ENCODE results near the gene SEMA5A. TPM values are rescaled to one million over a fixed set of nuclear protein-coding genes. Genes with fewer than 3 reads are reported as not detected.

The SEMA5A gene
- total RNA-seq, 5 donors from 2014 or later (not counting 1 experiment from before 2014, with no cell fraction given): 0.60 to 5.1 (median 1.5) TPM

DNA sequence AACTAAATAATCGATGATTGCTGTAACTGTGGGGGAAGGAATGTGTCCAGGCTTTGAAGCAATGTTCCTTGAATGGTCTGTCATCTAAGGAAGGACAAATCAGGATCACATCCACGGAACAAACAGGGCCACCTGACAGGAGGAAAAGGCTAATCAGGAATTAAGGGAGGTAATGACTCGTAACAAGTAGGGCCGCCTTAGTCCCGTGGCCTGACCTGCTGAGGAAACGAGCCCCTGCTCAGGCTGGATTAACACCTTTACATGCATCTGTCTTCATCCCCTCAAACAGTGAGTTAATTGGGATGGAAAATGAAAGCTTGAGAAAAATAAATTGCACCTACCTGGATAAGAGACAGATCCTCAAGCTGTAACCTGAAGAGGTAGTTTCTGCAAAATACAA is 227.8 kb downstream of the SEMA5A start:
- Histone ChIP-seq H3K36me3 (ENCODE audit: control insufficient read depth in 2 of 2, extremely low read depth in 1 of 2, insufficient read depth in 1 of 2, low read length in 1 of 2) (no peaks in the 10 kb centered on the region), H3K9me3 (no peaks in the 10 kb centered on the region), H3K27ac (ENCODE audit: low read length) (no peak overlapping the region), H3K4me3 (ENCODE audit: control insufficient read depth in 1 of 2, extremely low read depth in 1 of 2, low read length in 1 of 2) (no peak overlapping the region), H3K27me3 (replicated peaks in 1 of 2; ENCODE audit: control insufficient read depth in 2 of 2, extremely low read depth in 1 of 2, insufficient read depth in 2 of 2, low read length in 1 of 2) (no peaks in the 10 kb centered on the region), H3K4me1 (ENCODE audit: control insufficient read depth in 1 of 2, extremely low read depth in 1 of 2, insufficient read depth in 2 of 2, low read length in 2 of 2) (no peaks in the 10 kb centered on the region)
- ChIA-PET CTCF (interaction anchor here in 1 of 2 donors (0.7 kb wide), 1 partner anchor 1326 kb away, joined by 3 read pairs; no protein-coding TSS in a partner anchor), POLR2A (no interaction called here)
- H3K9me3 Mint-ChIP-seq: no peaks in the 10 kb centered on the region
- no peak overlapping the region for H3K27ac Mint-ChIP-seq
- DNase-seq: no peak
- no peaks in the 10 kb centered on the region for H3K27me3 Mint-ChIP-seq
- H3K36me3 Mint-ChIP-seq: no peaks in the 10 kb centered on the region
- no peak for ATAC-seq (replicated peaks in 1 of 4)
- H3K4me1 Mint-ChIP-seq: no peaks in the 10 kb centered on the region
- WGBS (ENCODE audit: insufficient coverage): 100% methylated on average over 1 of the region's 6 CpGs
- H3K4me3 Mint-ChIP-seq: no peak overlapping the region

DNA sequence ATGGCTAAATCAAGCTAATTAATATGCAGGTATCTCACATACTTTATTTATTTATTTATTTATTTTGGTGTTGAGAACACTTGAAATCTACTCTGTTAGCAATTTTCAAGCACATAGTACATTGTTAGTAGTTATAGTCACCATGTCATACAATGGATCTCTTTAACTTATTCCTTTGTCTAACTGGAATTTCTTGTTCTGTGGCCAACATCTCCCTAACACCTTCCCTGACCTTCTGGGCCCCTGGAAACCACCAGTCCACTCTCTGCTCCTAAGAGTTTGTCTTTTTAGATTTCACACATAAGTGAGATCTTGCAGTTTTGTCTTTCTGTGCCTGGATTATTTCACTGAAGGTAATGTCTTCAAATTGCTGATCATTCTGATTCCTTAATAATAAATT is 229.1 kb downstream of the SEMA5A start:
- no peak overlapping the region for H3K27ac Mint-ChIP-seq

GRCh38 chr5:9316041-9316440 is 229.8 kb downstream of the SEMA5A start:
- POLR2A ChIA-PET: interaction anchor here in 1 of 2 donors (0.6 to 0.7 kb wide), 2 partner anchors 22 to 25 kb away, joined by 3 to 4 read pairs; no protein-coding TSS in a partner anchor

More for the DNA sequence above, 229.1 kb downstream of the SEMA5A start:
- CTCF ChIA-PET: no interaction called here
- no peak for ATAC-seq (replicated peaks in 1 of 4)
- Histone ChIP-seq H3K27me3 (replicated peaks in 1 of 2; ENCODE audit: control insufficient read depth in 2 of 2, extremely low read depth in 1 of 2, insufficient read depth in 2 of 2, low read length in 1 of 2) (no peaks in the 10 kb centered on the region), H3K36me3 (ENCODE audit: control insufficient read depth in 2 of 2, extremely low read depth in 1 of 2, insufficient read depth in 1 of 2, low read length in 1 of 2) (no peaks in the 10 kb centered on the region), H3K4me3 (ENCODE audit: control insufficient read depth in 1 of 2, extremely low read depth in 1 of 2, low read length in 1 of 2) (no peak overlapping the region), H3K9me3 (no peaks in the 10 kb centered on the region), H3K4me1 (ENCODE audit: control insufficient read depth in 1 of 2, extremely low read depth in 1 of 2, insufficient read depth in 2 of 2, low read length in 2 of 2) (no peaks in the 10 kb centered on the region), H3K27ac (ENCODE audit: low read length) (no peak overlapping the region)
- H3K4me3 Mint-ChIP-seq: no peak overlapping the region
- H3K27me3 Mint-ChIP-seq: no peaks in the 10 kb centered on the region
- DNase-seq: no peak
- H3K4me1 Mint-ChIP-seq: no peaks in the 10 kb centered on the region
- POLR2A ChIA-PET: interaction anchor here in 1 of 2 donors (0.7 kb wide), 1 partner anchor 24 kb away, joined by 3 read pairs; no protein-coding TSS in a partner anchor
- H3K9me3 Mint-ChIP-seq: no peaks in the 10 kb centered on the region
- H3K36me3 Mint-ChIP-seq: no peaks in the 10 kb centered on the region

GRCh38 chr5:9314558-9314957 is 231.3 kb downstream of the SEMA5A start:
- H3K27me3 Mint-ChIP-seq: no peaks in the 10 kb centered on the region
- H3K4me1 ChIP-seq (ENCODE audit: control insufficient read depth in 1 of 2, extremely low read depth in 1 of 2, insufficient read depth in 2 of 2, low read length in 2 of 2): no peaks in the 10 kb centered on the region
- H3K36me3 ChIP-seq (ENCODE audit: control insufficient read depth in 2 of 2, extremely low read depth in 1 of 2, insufficient read depth in 1 of 2, low read length in 1 of 2): no peaks in the 10 kb centered on the region
- H3K27me3 ChIP-seq (replicated peaks in 1 of 2; ENCODE audit: control insufficient read depth in 2 of 2, extremely low read depth in 1 of 2, insufficient read depth in 2 of 2, low read length in 1 of 2): no peaks in the 10 kb centered on the region
- no peak overlapping the region for H3K27ac ChIP-seq (ENCODE audit: low read length)
- H3K4me3 ChIP-seq (ENCODE audit: control insufficient read depth in 1 of 2, extremely low read depth in 1 of 2, low read length in 1 of 2): no peak overlapping the region
- no peak for DNase-seq
- no peaks in the 10 kb centered on the region for H3K36me3 Mint-ChIP-seq
- H3K4me1 Mint-ChIP-seq: no peaks in the 10 kb centered on the region
- H3K27ac Mint-ChIP-seq: no peak overlapping the region
- 100% methylated on average over 1 of the region's 6 CpGs for WGBS (ENCODE audit: insufficient coverage)
- POLR2A ChIA-PET: no interaction called here
- H3K9me3 ChIP-seq: no peaks in the 10 kb centered on the region
- no peak overlapping the region for H3K4me3 Mint-ChIP-seq
- CTCF ChIA-PET: no interaction called here
- H3K9me3 Mint-ChIP-seq: no peaks in the 10 kb centered on the region
- ATAC-seq (replicated peaks in 1 of 4): no peak

More at GRCh38 chr5:9316041-9316440, 229.8 kb downstream of the SEMA5A start:
- DNase-seq: no peak
- Mint-ChIP-seq H3K36me3 (no peaks in the 10 kb centered on the region), H3K27me3 (no peaks in the 10 kb centered on the region), H3K27ac (no peak overlapping the region), H3K4me1 (no peaks in the 10 kb centered on the region), H3K9me3 (no peaks in the 10 kb centered on the region), H3K4me3 (no peak overlapping the region)
- WGBS (ENCODE audit: insufficient coverage): 38% methylated on average over 1 of the region's 3 CpGs
- Histone ChIP-seq H3K4me3 (ENCODE audit: control insufficient read depth in 1 of 2, extremely low read depth in 1 of 2, low read length in 1 of 2) (no peak overlapping the region), H3K36me3 (ENCODE audit: control insufficient read depth in 2 of 2, extremely low read depth in 1 of 2, insufficient read depth in 1 of 2, low read length in 1 of 2) (no peaks in the 10 kb centered on the region), H3K4me1 (ENCODE audit: control insufficient read depth in 1 of 2, extremely low read depth in 1 of 2, insufficient read depth in 2 of 2, low read length in 2 of 2) (no peaks in the 10 kb centered on the region), H3K27ac (ENCODE audit: low read length) (no peak overlapping the region), H3K27me3 (replicated peaks in 1 of 2; ENCODE audit: control insufficient read depth in 2 of 2, extremely low read depth in 1 of 2, insufficient read depth in 2 of 2, low read length in 1 of 2) (no peaks in the 10 kb centered on the region), H3K9me3 (no peaks in the 10 kb centered on the region)
- ATAC-seq (replicated peaks in 1 of 4): no peak
- CTCF ChIA-PET: no interaction called here

GRCh38 chr5:9313751-9314150 is 232.1 kb downstream of the SEMA5A start:
- H3K4me1 ChIP-seq (ENCODE audit: control insufficient read depth in 1 of 2, extremely low read depth in 1 of 2, insufficient read depth in 2 of 2, low read length in 2 of 2): no peaks in the 10 kb centered on the region
- no peaks in the 10 kb centered on the region for H3K27me3 Mint-ChIP-seq
- no peaks in the 10 kb centered on the region for H3K4me1 Mint-ChIP-seq
- no peak overlapping the region for H3K27ac ChIP-seq (ENCODE audit: low read length)
- CTCF ChIA-PET: no interaction called here
- H3K9me3 ChIP-seq: no peaks in the 10 kb centered on the region
- H3K36me3 ChIP-seq (ENCODE audit: control insufficient read depth in 2 of 2, extremely low read depth in 1 of 2, insufficient read depth in 1 of 2, low read length in 1 of 2): no peaks in the 10 kb centered on the region
- ATAC-seq (replicated peaks in 1 of 4) (no peak), DNase-seq (no peak)
- no peaks in the 10 kb centered on the region for H3K9me3 Mint-ChIP-seq
- H3K4me3 Mint-ChIP-seq: no peak overlapping the region
- no peak overlapping the region for H3K4me3 ChIP-seq (ENCODE audit: control insufficient read depth in 1 of 2, extremely low read depth in 1 of 2, low read length in 1 of 2)
- H3K27me3 ChIP-seq (replicated peaks in 1 of 2; ENCODE audit: control insufficient read depth in 2 of 2, extremely low read depth in 1 of 2, insufficient read depth in 2 of 2, low read length in 1 of 2): no peaks in the 10 kb centered on the region
- POLR2A ChIA-PET: no interaction called here
- H3K36me3 Mint-ChIP-seq: no peaks in the 10 kb centered on the region
- no peak overlapping the region for H3K27ac Mint-ChIP-seq

- Mint-ChIP-seq H3K36me3 (no peaks in the 10 kb centered on the region), H3K27ac (no peak overlapping the region), H3K4me3 (no peak overlapping the region), H3K27me3 (no peaks in the 10 kb centered on the region), H3K4me1 (no peaks in the 10 kb centered on the region), H3K9me3 (peaks cover 3 to 4% (median 3%) of the 10 kb centered on the region in 3 donors)
- Histone ChIP-seq H3K9me3 (no peaks in the 10 kb centered on the region), H3K4me3 (ENCODE audit: control insufficient read depth in 1 of 2, extremely low read depth in 1 of 2, low read length in 1 of 2) (no peak overlapping the region), H3K27me3 (replicated peaks in 1 of 2; ENCODE audit: control insufficient read depth in 2 of 2, extremely low read depth in 1 of 2, insufficient read depth in 2 of 2, low read length in 1 of 2) (no peaks in the 10 kb centered on the region), H3K36me3 (ENCODE audit: control insufficient read depth in 2 of 2, extremely low read depth in 1 of 2, insufficient read depth in 1 of 2, low read length in 1 of 2) (no peaks in the 10 kb centered on the region), H3K27ac (ENCODE audit: low read length) (no peak overlapping the region), H3K4me1 (ENCODE audit: control insufficient read depth in 1 of 2, extremely low read depth in 1 of 2, insufficient read depth in 2 of 2, low read length in 2 of 2) (no peaks in the 10 kb centered on the region)
- POLR2A ChIA-PET: no interaction called here
- DNase-seq: no peak
- CTCF ChIA-PET: no interaction called here
- ATAC-seq (replicated peaks in 1 of 4): no peak
These were observed 238.7 kb downstream of the SEMA5A start for GRCh38 chr5:9307150-9307549.

DNA sequence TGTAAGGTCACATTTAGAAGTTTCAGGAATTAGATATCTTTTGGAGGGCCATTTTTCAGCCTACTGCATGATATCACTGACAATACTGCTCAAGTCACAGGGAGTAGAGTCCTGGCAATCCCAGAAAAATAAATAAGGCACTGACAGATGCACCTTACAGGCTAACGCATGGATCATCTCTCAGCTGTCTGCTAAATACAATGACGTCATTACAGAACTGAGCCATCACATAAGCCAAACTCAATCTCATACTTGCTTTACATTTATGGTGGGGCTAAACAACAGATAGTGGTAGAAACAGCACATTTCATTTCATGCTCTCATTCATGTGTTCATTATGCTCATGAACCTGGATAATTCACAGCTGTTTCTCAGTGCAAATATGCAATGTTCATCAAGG is 243.7 kb downstream of the SEMA5A start:
- ATAC-seq (replicated peaks in 1 of 4) (no peak), DNase-seq (no peak)
- 100% methylated on average over 2 of the region's 2 CpGs for WGBS (ENCODE audit: insufficient coverage)
- H3K27ac ChIP-seq (ENCODE audit: low read length): no peak overlapping the region
- ChIA-PET POLR2A (no interaction called here), CTCF (no interaction called here)
- Mint-ChIP-seq H3K27me3 (no peaks in the 10 kb centered on the region), H3K9me3 (peaks cover 3 to 11% (median 9%) of the 10 kb centered on the region in 3 donors), H3K36me3 (no peaks in the 10 kb centered on the region), H3K4me3 (no peak overlapping the region), H3K27ac (no peak overlapping the region), H3K4me1 (no peaks in the 10 kb centered on the region)
- no peak overlapping the region for H3K4me3 ChIP-seq (ENCODE audit: control insufficient read depth in 1 of 2, extremely low read depth in 1 of 2, low read length in 1 of 2)
- H3K4me1 ChIP-seq (ENCODE audit: control insufficient read depth in 1 of 2, extremely low read depth in 1 of 2, insufficient read depth in 2 of 2, low read length in 2 of 2): no peaks in the 10 kb centered on the region
- H3K9me3 ChIP-seq: no peaks in the 10 kb centered on the region
- H3K36me3 ChIP-seq (ENCODE audit: control insufficient read depth in 2 of 2, extremely low read depth in 1 of 2, insufficient read depth in 1 of 2, low read length in 1 of 2): no peaks in the 10 kb centered on the region
- H3K27me3 ChIP-seq (replicated peaks in 1 of 2; ENCODE audit: control insufficient read depth in 2 of 2, extremely low read depth in 1 of 2, insufficient read depth in 2 of 2, low read length in 1 of 2): no peaks in the 10 kb centered on the region

Measured in T-cell (primary cell).